Activated gamma-delta T cell (primary cell): ENCODE data around the gene CFAP141.
"Not testable (repeated sequence)": the region's sequence is repeated elsewhere in the genome, so short reads cannot be mapped to it uniquely, and the experiment has no call there.

Source experiments
- DNase-seq: peaks from one replicate; lab custom pipeline; 2025; lab: John Stamatoyannopoulos, UW

Gene CFAP141

GRCh38 chr1:154208677-154209388, 2.7 kb upstream of the CFAP141 start:
- no peak for DNase-seq

- DNase-seq, result no peak
Measured at GRCh38 chr1:154207262-154207661, 1.1 kb upstream of the CFAP141 start.

- DNase-seq, result not testable (repeated sequence)
Measured at GRCh38 chr1:154205778-154206177, 355 bp downstream of the CFAP141 start.

- no peak for DNase-seq
Measured at GRCh38 chr1:154199563-154199879, 6.6 kb downstream of the CFAP141 start.

GRCh38 chr1:154198756-154199562, 7.2 kb downstream of the CFAP141 start:
- no peak for DNase-seq

GRCh38 chr1:154193821-154194220, 12.3 kb downstream of the CFAP141 start:
- DNase-seq, result no peak

GRCh38 chr1:154192476-154192875, 13.7 kb downstream of the CFAP141 start:
- DNase-seq, result no peak

- DNase-seq, result no peak
Measured at GRCh38 chr1:154191990-154192461, 14.1 kb downstream of the CFAP141 start, which contains the start of gene TPM3. Gene TPM3, minus strand, starts transcription at chr1:154192100. Its CDS starts 82 bp downstream, at chr1:154192018.

- no peak for DNase-seq
Measured at GRCh38 chr1:154190550-154190949, 15.6 kb downstream of the CFAP141 start.

GRCh38 chr1:154186852-154187501, 19.2 kb downstream of the CFAP141 start:
- no peak for DNase-seq

GRCh38 chr1:154186177-154186576, 20.0 kb downstream of the CFAP141 start:
- DNase-seq, result no peak

- DNase-seq, result peak; percentile 86
Measured at GRCh38 chr1:154183046-154183915, 22.9 kb downstream of the CFAP141 start.

GRCh38 chr1:154182344-154183045, 23.6 kb downstream of the CFAP141 start:
- peak; percentile 36 for DNase-seq

- no peak for DNase-seq
Measured at GRCh38 chr1:154181944-154182343, 24.2 kb downstream of the CFAP141 start.

- DNase-seq, result no peak
Measured at GRCh38 chr1:154179946-154180687, 26.0 kb downstream of the CFAP141 start.

- no peak for DNase-seq
Measured at GRCh38 chr1:154178911-154179811, 27.0 kb downstream of the CFAP141 start.

GRCh38 chr1:154178013-154178412, 28.1 kb downstream of the CFAP141 start:
- no peak for DNase-seq

GRCh38 chr1:154176337-154176736, 29.8 kb downstream of the CFAP141 start:
- DNase-seq, result no peak

- DNase-seq, result no peak
Measured at GRCh38 chr1:154174654-154175053, 31.5 kb downstream of the CFAP141 start.
